LNCAP (cell line): ENCODE data around the gene CD200R1.

ENCODE experiments used
- CTCF ChIP-seq: fragments of 450-650 bp; IDR thresholded peaks from 2 replicates; pipeline ENCODE4 v1.5.1; 2017; ENCODE audit warnings: mild to moderate bottlenecking

CD200R1 gene

GRCh38 chr3:112884678-112885290 is 90.1 kb downstream of the CD200R1 start:
- TF ChIP-seq CTCF: no peak

- TF ChIP-seq CTCF: no peak
Measured at GRCh38 chr3:112881891-112882290, 93.0 kb downstream of the CD200R1 start.

- no peak for TF ChIP-seq CTCF
Measured at GRCh38 chr3:112875561-112875960, 99.3 kb downstream of the CD200R1 start.

GRCh38 chr3:112874725-112875124 is 100.2 kb downstream of the CD200R1 start:
- TF ChIP-seq CTCF: no peak

- no peak for TF ChIP-seq CTCF
Measured at GRCh38 chr3:112873632-112874031, 101.3 kb downstream of the CD200R1 start.

- TF ChIP-seq CTCF: no peak
Measured at GRCh38 chr3:112871735-112872134, 103.2 kb downstream of the CD200R1 start.
